IPS-11a (cell line): ENCODE data around the gene AGTPBP1.
"Not testable (repeated sequence)": the region's sequence is repeated elsewhere in the genome, so short reads cannot be mapped to it uniquely, and the experiment has no call there.

Experiments used
- H3K4me3 ChIP-seq: one replicate; pipeline ENCODE4 v1.5.1; 2013; ENCODE audit warnings: low read depth, low read length, control low read depth

AGTPBP1 gene

GRCh38 chr9:85640425-85640824, 101.3 kb downstream of the AGTPBP1 start:
- no peak overlapping the region for H3K4me3 ChIP-seq

GRCh38 chr9:85639675-85640186, 102.0 kb downstream of the AGTPBP1 start:
- no peak overlapping the region for H3K4me3 ChIP-seq

GRCh38 chr9:85631809-85632208, 109.9 kb downstream of the AGTPBP1 start:
- no peak overlapping the region for H3K4me3 ChIP-seq

GRCh38 chr9:85630676-85631075, 111.1 kb downstream of the AGTPBP1 start:
- H3K4me3 ChIP-seq: no peak overlapping the region

GRCh38 chr9:85617141-85617670, 124.5 kb downstream of the AGTPBP1 start:
- H3K4me3 ChIP-seq: no peak overlapping the region

- H3K4me3 ChIP-seq: no peak overlapping the region
Measured at GRCh38 chr9:85615792-85616191, 126.0 kb downstream of the AGTPBP1 start.

GRCh38 chr9:85610074-85610860, 131.5 kb downstream of the AGTPBP1 start:
- H3K4me3 ChIP-seq: no peak overlapping the region

- H3K4me3 ChIP-seq: no peak overlapping the region
Measured at GRCh38 chr9:85605905-85606304, 135.8 kb downstream of the AGTPBP1 start.

- no peak overlapping the region for H3K4me3 ChIP-seq
Measured at GRCh38 chr9:85603936-85604335, 137.8 kb downstream of the AGTPBP1 start.

- H3K4me3 ChIP-seq: no peak overlapping the region
Measured at GRCh38 chr9:85602742-85603141, 139.0 kb downstream of the AGTPBP1 start.

- no peak overlapping the region for H3K4me3 ChIP-seq
Measured at GRCh38 chr9:85600675-85601263, 141.0 kb downstream of the AGTPBP1 start.

GRCh38 chr9:85599540-85600105, 142.1 kb downstream of the AGTPBP1 start:
- H3K4me3 ChIP-seq: no peak overlapping the region

GRCh38 chr9:85594316-85594715, 147.4 kb downstream of the AGTPBP1 start:
- H3K4me3 ChIP-seq: no peak overlapping the region

GRCh38 chr9:85586684-85587083, 155.1 kb downstream of the AGTPBP1 start:
- no peak overlapping the region for H3K4me3 ChIP-seq

- no peak overlapping the region for H3K4me3 ChIP-seq
Measured at GRCh38 chr9:85577353-85577952, 164.3 kb downstream of the AGTPBP1 start.

- H3K4me3 ChIP-seq: no peak overlapping the region
Measured at GRCh38 chr9:85575868-85576267, 165.9 kb downstream of the AGTPBP1 start.

GRCh38 chr9:85573546-85573945, 168.2 kb downstream of the AGTPBP1 start:
- not testable (repeated sequence) for H3K4me3 ChIP-seq

- not testable (repeated sequence) for H3K4me3 ChIP-seq
Measured at GRCh38 chr9:85572917-85573316, 168.8 kb downstream of the AGTPBP1 start.

GRCh38 chr9:85569988-85570387, 171.8 kb downstream of the AGTPBP1 start:
- no peak overlapping the region for H3K4me3 ChIP-seq

- H3K4me3 ChIP-seq: no peak overlapping the region
Measured at GRCh38 chr9:85559526-85559925, 182.2 kb downstream of the AGTPBP1 start.

- H3K4me3 ChIP-seq: no peak overlapping the region
Measured at GRCh38 chr9:85554349-85554748, 187.4 kb downstream of the AGTPBP1 start.
